AML-193 (cell line): ENCODE data around the gene DGUOK.
"Not testable (repeated sequence)": the region's sequence is repeated elsewhere in the genome, so short reads cannot be mapped to it uniquely, and the experiment has no call there.

Experiments
- DNase-seq, 2 experiments: peaks; one replicate each; lab custom pipeline; 2025; lab: John Stamatoyannopoulos, UW

Gene DGUOK

DNA sequence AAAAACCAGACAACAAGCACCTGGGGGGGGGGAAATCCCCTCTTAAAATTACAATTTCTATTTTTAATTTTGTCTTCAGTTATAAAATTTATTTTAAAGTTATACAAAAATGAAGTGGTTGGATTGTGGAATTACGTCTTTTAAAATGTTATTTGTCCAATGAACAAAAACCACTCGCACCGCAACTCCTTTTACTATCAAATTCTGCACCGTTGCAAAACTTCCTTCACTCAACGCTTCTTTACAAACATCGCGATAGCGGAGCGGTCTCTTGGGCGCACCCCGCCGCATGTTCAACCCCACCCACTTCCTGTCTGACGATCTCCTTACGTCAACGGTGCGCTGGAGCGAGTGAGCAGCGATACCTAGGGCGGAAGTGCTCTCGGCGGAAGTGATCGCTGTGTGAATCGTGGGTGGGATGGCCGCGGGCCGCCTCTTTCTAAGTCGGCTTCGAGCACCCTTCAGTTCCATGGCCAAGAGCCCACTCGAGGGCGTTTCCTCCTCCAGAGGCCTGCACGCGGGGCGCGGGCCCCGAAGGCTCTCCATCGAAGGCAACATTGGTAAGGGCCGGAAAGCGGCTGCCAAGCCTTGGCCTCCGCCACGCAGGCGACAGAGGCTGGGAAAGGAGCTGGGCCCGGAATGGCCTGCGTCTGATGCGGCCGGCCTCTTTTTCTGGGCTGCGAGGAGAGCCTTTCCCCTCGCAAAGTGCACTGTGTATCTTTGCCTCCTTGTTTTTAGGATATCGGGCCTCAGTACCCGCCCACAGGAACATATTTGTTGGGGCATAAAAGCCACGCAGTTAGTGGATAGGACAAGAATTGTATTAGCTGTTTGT is at the start of gene DGUOK:
Gene DGUOK, plus strand, starts transcription at position 388 of the 835 bp plus-strand sequence. Its CDS starts 31 bp downstream, at position 419.
- peak; percentile 98 to 99 for DNase-seq

- DNase-seq = peak; percentile 71 to 74
These were observed 49.4 kb upstream of the DGUOK start for GRCh38 chr2:73877071-73877802.

GRCh38 chr2:73877984-73878383 is 48.7 kb upstream of the DGUOK start:
- not testable (repeated sequence) for DNase-seq

DNA sequence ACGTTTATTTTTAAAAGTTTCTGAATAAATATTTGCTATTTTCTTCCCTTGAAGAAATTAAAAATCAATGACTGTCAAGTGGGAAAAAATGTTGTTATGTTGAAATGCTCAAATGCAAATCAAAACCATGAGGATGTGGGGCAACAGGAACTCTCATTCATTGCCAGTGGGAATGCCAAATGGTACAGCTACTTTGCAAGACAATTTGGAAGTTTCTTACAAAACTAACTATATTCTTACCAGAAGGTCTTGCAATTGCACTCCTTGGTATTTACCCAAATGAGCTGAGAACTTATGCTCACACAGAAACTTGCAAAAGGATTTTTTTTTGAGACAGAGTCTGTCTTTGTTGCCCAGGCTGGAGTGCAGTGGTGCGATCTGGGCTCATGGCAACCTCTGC is 41.3 kb upstream of the DGUOK start:
- no peak for DNase-seq

- no peak for DNase-seq
These were observed 40.3 kb upstream of the DGUOK start for GRCh38 chr2:73886357-73886756.

- DNase-seq = not testable (repeated sequence)
These were observed 38.9 kb upstream of the DGUOK start for GRCh38 chr2:73887596-73888353.

DNA sequence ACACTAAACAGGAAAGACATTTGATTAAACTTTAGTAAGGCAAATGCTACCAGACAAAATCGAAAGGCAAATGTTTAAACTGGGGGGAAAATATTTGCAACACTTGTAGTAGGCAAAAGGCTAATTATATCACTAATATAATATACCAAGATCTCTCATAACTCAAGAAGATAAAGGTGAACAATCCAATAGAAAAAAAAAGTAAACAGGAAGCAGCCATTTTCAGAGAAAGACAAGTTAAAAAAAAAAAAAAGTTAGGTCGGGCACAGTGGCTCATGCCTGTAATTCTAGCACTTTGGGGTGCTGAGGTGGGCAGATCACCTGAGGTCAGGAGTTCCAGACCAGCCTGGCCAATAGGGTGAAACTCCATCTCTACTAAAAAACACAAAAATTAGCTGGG is 38.3 kb upstream of the DGUOK start:
- no peak for DNase-seq

GRCh38 chr2:73889206-73889605 is 37.5 kb upstream of the DGUOK start:
- DNase-seq = no peak

- no peak for DNase-seq
These were observed 36.2 kb upstream of the DGUOK start for GRCh38 chr2:73890301-73891092.

- DNase-seq = no peak
These were observed 35.3 kb upstream of the DGUOK start for GRCh38 chr2:73891276-73891901.

DNA sequence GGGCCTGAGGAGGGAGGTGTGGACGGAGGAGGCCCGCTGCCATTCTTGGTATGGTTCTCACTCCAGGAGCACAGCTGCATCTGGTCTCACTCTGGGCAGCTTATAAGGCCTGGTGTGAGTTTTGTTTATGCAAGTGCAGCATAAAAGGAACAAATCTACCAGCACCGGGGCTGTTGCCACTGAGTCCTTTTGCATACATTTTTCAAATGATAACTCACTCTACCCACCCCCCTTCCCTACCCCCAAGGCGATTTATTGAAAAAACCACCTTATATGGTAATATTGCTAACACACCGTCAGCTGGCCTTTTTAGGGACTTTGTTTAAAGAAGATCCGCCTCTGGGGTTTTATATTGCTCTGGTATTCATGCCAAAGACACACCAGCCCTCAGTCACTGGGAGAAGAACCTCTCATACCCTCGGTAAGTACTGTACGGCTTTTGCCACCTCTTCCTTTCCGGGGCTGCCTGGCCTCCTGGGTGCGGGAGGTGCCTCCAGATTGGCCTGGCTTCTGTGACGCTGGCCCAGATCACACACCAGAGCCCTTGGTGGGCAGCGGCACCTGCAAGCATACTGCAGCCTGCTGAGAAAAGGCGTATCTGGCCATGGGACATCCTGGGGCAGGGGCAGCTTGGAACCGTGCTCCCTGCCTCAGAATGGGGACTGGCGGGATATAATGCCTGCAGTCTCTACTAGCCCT is 33.9 kb upstream of the DGUOK start, which contains the start of gene ACTG2:
Gene ACTG2, plus strand, starts transcription at position 378 of the 699 bp plus-strand sequence. CDS start 8,304 bp downstream, outside the sequence.
- no peak for DNase-seq

- no peak for DNase-seq
These were observed 32.8 kb upstream of the DGUOK start for GRCh38 chr2:73893764-73894474.

GRCh38 chr2:73894475-73894850 is 32.2 kb upstream of the DGUOK start:
- DNase-seq = no peak

DNA sequence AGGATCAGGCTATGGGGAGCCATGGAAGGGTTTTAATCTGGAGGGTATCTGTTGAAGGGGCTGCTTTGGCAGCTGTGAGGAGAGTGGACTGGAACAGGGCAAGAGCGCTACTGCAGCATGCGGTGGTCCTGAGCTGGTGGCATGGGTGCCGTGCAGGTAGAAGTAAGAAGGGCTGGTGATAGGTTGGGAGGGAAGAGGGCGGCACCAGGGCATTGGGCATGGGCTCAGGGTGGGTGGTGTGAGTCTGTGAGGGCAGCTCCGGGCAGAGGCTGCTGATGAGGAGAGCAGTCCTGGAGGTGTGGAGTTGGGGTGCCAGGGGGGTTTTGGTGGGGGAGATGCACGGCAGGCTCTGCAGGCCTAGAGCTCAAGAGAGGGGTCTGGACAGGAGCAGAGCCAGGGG is 31.8 kb upstream of the DGUOK start:
- no peak for DNase-seq

- no peak for DNase-seq
These were observed 31.2 kb upstream of the DGUOK start for GRCh38 chr2:73895473-73895872.

DNA sequence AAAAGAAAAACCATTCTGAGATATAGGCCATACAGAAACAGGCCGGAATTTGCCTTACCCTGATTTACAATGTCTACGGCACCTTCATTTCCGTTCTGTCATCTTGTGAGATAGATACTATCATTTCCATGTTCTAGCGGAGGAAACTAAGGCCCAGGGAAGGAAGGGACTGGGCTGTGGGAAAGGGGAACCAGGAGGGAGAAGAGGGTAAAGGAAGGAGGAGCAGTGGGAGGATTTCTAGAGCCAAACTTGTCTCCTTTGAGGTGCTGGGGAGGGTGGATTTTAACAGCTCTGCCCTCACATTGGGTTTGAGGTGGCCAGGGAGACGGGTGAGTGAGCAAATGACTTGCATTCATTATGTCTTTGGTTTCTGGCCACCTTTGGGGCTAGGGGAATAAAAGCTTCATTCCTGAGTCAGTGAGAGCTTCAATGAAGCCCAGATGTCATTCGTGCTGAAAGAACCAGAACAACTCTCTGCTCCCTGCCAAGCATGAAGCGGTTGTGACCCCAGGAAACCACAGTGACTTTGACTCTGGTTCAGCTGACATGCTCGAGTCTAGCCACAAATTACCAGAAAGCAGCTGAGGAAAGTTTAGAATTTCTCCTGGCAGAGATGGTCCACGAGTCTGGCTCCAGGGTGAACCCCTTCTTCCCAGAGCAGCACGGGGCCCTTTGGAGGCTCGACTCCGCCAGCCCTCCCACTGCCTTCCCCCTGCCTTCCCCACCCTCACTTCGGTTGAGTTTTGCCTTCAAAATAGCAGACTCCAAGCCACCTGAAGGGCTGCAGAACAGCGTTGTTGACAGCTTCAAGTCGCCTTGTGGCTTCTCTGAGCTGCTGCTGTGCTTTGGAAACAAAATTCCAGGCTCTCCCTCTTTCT is 30.1 kb upstream of the DGUOK start:
- no peak for DNase-seq

GRCh38 chr2:73897240-73897583 is 29.5 kb upstream of the DGUOK start:
- DNase-seq = no peak

DNA sequence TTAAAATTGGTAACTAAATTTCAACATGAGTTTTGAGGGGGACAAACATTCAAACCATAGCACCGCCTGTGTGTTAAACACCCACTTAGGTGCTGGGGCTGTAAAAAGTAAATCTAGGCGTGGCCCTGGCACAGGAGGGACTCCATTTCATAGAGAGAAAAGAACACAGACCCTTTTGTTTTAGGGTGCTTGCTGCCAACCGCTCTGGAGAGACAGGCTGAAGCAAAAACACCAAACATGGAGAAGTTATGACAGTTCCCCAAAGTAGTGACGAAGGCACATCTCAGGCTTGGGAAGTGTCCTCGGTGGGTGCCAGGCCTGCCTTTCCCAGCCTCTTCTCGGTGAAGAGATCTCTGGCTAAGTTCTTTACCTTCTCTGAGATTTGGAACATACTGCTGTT is 28.7 kb upstream of the DGUOK start:
- DNase-seq = no peak

DNA sequence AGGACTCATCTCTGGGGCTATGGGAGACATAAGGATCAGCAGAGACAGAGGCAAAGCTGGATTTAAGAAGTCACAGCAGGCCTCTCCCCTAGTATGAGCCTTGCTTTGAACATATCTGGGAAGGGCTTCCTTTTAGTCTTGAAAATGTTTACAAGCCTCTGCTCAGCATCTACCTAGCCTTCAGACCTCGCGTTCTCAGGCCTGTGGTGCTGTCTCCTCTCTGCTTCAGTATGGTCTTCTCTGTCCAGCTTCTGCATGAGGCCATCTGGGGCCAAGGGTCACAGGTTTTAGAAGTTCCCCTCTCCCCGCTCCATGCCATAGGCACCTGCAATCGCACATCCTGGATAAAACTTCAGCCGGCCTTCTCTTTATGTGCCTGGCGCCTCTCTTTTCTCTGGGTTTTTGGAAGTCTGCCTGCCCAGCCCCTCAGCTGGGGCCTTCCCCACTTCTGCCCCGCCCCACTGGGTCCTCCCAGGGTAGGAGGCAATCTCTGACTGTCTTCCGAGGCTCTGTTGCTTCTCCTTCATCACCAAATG is 26.8 kb upstream of the DGUOK start:
- DNase-seq = no peak
